Measurements from ENCODE around the gene RANBP2.

- TF ChIP-seq, protein P1, sequence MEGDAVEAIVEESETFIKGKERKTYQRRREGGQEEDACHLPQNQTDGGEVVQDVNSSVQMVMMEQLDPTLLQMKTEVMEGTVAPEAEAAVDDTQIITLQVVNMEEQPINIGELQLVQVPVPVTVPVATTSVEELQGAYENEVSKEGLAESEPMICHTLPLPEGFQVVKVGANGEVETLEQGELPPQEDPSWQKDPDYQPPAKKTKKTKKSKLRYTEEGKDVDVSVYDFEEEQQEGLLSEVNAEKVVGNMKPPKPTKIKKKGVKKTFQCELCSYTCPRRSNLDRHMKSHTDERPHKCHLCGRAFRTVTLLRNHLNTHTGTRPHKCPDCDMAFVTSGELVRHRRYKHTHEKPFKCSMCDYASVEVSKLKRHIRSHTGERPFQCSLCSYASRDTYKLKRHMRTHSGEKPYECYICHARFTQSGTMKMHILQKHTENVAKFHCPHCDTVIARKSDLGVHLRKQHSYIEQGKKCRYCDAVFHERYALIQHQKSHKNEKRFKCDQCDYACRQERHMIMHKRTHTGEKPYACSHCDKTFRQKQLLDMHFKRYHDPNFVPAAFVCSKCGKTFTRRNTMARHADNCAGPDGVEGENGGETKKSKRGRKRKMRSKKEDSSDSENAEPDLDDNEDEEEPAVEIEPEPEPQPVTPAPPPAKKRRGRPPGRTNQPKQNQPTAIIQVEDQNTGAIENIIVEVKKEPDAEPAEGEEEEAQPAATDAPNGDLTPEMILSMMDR (IDR thresholded peaks at IDR 0.05): no peak
- TF ChIP-seq EZH2 (IDR thresholded peaks at IDR 0.05; ENCODE audit: borderline replicate concordance, insufficient read depth, low read depth, low read length, poor library complexity, severe bottlenecking): no peak
Observed at GRCh38 chr2:108809936-108810335, 90.7 kb downstream of the RANBP2 start.

All from B cell (primary cell).